HG02571 (cell line): ENCODE results near the gene SCN5A.

Experiments used
- ATAC-seq: cut with Tn5 transposase; IDR thresholded peaks from one replicate; pipeline ENCODE4 v1.9.1; 2021; ENCODE audit warnings: mild to moderate bottlenecking, moderate library complexity; ENCODE audit not compliant: unreplicated experiment

Gene SCN5A

DNA sequence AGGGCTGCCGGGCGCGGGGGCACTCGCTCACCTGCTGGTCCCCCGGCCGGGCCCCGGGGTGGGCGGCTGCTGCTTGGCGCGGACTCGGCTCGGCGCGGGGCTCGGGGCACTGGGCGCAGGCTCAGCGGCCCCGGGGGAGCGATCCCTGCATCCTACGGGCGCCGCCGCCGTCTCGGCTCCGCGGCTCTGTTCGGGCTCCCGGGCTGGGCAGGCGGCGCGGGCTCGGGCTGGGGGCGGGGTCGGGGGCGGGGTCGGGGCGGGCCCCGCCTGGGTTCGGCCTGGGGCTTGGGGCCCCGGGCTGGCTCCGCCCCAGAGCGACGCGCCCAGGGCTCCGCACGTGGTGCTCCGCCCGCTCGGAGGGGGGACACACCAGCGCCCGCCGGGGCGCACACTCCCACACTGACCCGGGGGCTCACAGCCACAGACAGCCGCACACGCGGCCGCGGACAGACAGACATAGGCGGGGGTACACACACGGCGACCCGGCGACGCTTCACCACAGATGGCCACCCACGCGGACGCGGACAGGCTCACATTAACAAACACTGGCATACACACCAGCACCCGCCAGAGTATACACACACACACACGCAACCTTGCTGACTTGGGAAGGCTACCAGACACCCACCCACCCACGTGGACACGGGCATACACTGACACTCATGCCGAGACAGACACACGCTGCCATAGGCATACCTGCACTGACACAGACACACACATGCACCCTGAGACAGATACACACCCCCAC is at the start of gene SCN5A:
Gene SCN5A, minus strand, starts transcription at position 188 of the 748 bp plus-strand sequence. CDS start 16,380 bp downstream, outside the sequence.
- no peak for ATAC-seq

DNA sequence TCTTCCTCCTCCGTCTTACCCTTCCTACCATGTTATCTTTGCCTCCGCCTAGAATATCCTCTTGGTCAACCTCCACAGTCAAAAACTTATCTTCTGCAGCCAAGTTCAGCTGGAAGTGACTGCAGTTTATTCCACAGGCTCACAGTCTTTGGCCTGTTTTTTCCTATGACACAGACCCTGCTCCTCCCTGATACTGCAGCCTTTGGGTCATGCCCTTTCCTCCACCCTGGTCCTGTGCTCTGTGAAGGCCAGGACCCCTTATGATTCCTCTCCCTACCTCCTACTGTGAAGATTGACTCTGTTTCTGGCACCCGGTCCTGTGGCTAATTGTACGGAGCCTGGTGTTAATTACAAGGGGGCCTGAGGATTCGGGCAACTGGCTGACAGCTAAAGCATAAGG is 49.3 kb upstream of the SCN5A start:
- ATAC-seq, result no peak

DNA sequence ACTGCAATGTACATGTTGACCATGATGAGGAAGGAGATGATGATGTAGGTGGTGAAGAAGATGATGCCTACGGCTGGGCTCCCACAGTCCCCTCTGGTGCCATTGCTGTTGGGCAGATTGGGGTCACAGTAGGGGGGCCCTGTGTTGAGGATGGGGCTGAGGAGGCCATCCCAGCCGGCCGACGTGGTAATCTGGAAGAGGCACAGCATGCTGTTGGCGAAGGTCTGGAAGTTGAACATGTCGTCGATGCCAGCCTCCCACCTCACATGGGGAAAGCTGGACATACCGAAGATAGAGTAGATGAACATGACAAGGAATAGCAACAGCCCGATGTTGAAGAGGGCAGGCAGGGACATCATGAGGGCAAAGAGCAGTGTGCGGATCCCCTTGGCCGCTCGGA is 48.6 kb upstream of the SCN5A start:
- no peak for ATAC-seq

DNA sequence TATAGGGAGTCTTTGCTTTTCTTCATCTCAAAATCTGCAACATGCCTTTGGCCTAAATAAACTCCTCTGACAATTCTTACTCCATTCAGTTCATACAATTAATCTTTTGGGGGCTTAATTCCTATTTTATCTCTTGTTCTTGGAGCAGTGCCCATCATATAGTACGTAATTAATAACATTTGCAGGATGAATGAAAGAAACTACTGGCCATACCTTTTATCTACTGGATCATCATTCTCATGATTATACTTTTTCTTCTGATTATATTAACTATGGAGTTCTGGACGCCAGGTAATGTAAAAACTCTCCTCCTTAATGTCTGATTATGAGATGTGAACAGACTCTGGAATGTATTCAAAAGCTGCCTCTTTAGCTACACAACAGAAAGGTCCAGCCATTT is 46.5 kb upstream of the SCN5A start:
- ATAC-seq, result no peak

DNA sequence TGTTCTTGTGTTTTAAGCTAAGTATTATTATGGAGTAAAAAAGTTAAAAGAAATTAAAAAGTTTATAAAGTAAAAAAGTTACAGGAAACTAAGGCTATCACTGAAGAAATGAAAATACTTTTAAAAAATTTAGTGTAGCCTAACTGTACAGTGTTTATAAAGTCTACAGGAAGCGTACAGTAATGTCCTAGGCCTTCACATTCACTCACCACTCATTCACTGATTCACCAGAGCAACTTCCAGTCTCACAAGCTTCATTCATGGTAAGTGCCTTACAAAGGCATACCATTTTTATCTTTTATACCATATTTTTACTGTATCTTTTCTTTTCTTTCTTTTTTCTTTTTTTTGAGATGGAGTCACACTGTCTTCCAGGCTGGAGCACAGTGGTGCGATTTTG is 40.7 kb upstream of the SCN5A start:
- no peak for ATAC-seq

DNA sequence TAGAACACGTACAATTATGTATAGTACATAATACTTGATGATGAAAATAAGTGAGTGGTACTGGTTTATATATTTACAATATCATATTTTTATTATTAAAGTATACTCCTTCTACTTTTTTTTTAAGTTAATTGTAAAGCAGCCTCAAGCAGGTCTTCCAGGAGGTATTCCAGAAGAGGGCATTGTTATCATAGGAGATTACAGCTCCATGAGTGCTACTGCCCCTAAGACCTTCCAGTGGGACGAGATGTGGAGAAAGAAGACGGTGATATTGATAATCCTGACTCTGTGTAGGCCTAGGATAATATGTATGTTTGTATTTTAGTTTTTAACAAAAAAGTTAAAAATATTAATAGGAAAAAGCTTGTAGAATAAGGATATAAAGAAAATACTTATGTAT is 40.3 kb upstream of the SCN5A start:
- no peak for ATAC-seq

DNA sequence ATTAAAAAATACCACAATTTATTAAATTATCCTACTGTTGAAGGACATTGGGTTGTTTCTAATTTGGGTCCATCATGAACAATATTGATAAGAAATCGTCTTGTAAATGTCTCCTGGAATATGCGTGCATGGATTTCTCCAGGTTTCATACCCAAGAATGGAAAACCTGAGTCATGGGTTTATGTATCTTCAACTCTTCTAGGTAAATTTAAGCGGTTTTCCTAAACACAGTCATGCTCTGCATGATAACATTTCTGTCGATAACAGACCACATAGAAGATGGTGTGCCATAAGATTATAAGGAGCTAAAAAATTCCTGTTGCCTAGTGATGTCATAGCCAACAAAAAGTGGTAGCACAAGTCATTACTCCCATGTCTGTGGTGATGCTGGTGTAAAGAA is 39.9 kb upstream of the SCN5A start:
- no peak for ATAC-seq

DNA sequence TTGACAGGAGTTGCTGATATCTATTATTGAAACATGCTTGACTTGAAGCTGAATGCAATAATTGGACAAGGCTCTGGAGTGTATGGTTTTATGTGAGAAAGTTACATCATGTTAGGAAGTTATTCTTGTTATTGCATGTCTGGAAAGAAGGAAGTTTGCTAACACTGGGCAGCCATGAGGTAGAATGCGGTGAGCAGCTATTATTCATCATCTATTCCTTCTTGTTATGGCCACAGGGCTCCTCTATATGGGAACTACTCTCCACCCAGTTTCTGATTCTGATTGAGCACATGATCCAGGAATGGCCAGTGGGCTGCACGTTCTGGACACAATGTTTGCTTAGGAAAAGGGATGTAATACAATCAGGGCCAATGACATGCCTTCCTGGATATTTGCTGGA is 37.8 kb upstream of the SCN5A start:
- ATAC-seq, result no peak

DNA sequence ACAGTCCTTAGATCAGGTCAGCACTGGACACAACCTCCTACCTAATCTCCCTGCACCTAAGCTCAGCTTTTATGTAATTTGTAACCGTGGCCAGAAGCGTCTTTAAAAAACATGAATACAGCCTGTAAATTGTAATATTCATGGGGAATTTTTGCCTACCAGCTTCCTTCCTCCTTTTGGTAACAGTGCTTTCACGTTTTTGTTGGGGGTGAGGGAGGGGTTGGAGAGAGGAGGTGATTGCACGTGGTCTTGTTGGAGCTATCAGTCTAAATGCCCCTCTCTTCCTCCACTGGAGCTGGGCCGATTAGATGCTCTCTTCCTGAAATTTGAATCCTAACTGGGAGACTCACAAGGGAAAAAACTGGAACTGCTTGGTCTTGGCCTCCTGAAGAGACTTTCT is 35.1 kb upstream of the SCN5A start:
- ATAC-seq, result no peak

DNA sequence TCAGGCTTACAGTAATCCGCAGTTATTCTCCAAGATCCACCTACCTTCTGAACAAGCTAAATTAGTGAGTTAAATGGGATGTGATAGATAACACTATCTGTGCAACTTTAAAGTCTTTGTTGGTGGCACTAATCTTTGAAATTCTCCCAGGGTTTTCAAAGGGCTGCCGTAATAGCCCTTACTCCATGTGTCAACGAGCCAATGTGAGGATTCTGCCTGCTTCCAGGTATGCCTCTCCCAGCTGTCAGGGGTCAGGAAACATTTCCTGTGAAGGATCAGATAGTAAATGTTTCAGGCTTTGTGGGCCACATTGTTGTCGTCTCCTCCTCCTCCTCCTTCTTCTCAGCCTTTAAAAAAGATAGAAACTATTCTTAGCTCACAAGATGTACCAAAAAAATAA is 20.2 kb upstream of the SCN5A start:
- ATAC-seq, result no peak

DNA sequence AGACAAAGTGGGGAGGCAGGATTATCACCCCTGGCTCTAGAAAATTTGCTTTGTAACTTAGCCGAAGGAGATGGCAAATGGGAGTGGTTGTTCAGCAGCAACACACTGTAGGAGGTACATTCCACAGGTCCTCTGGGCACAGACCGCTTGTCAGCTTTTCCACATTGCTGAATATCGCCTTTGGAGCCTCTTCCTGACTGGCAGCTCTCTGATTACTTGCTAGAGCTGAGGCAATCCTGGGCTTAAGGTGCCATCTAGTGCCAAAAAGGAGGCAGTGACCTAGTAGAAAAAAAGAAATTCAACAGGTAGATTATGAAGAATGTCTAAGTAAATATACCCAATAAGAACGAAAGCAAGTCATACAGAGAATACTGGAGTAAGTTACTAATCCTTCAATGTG is 13.1 kb upstream of the SCN5A start:
- ATAC-seq, result no peak

DNA sequence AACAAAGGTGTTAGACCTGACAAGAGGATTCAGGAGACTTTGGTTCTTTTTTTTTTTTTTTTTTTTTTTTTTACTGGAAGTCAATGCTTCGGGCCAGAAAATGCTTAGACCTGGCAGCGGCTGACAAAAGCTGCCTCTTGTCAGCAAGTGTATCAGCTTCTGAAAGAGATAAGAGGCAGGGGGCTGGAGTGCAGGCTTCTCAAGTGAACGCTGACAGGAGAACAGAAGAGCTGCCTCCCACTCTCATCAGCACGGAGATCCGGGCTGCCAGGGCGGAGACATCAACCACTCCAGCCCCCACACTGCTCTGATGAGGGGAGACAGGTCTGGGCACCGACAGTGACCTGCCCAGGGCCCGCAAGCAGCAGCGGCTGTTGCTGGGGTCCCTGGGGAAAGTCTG is 9.4 kb upstream of the SCN5A start:
- ATAC-seq, result no peak

DNA sequence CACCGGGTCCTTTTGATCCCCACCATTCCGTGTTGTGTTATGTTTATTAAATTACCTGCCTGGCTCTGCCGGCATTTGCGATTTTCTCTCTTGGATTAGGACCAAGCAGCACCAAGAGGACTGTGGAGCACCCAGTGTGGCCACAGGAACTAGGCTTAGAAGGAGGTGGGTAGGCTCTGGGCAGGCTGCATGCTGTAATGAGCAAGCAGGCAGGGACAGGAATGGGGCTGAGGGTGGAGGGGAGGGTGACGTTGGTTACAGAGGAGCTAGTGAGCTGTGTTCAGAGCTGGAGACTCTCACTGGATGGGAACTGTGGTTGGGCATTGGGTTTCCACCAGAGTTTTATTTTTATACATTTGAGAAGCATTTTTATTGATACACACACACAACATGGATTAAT is 7.9 kb upstream of the SCN5A start:
- no peak for ATAC-seq

DNA sequence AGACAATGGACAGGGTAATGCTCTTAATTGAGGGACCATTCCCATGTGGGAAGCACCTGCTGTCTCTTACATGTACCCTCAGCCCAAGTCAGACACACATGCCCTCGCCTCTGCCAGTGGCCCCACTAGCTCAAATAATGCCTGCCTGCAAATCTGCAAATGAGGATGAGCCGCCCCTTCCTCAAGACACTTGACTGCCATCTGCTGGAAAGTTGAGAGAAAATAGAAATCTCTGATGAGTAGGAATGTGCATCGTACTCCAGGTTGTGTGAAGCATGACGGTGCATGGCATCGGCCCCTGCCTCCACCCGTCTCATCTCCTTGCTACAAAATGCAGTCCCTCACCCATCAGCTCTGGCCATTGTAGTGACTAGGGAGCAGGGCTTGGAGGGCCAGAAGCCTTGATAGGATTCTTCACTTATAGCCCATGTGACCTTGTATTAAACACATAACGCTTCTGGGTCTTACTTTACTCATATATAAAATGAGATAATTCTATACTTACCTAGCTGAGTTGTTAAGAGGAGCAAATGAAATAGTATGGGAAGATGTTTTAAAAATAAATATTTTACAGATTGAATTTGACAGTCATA is 6.3 kb upstream of the SCN5A start:
- ATAC-seq, result no peak

DNA sequence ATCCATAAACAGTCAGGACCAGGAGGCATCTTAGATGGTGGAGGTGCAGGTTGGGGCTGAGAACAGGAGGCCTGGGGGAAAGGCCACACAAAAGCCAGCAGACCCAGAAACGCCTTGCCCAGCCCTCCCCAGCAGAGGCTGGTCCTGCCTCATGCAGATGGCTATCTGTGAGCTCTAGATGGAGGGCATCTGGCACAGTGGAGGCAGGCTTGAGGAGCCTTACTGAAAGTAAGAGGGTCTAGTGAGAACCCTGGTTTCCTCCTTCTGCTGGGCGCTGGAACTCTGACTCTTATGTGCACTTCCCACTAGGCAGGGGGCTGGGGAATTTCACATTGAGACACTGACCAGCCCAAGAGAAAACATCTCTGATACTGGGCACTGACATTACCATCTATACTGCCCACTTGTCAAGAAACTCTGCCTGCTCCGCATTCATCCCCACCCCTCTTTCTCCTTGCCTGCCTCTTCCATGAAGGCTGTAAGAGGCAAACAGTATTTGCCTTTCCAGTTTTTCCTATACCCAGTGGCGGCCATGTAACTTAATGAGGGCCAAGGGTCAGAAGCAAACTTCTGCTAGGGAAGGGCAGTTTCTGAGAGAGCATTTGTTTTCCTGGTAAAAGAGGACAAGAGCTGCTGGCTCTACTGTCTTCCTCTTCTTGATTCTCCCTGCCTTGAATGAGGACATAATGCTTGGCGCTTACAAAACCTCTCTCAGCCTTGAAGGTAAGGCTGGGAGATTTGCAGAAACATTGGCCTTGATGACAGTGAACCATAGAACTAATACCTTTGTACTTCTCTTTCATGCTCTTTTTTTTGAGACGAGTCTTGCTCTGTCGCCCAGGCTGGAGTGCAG is 4.4 kb upstream of the SCN5A start:
- no peak for ATAC-seq

DNA sequence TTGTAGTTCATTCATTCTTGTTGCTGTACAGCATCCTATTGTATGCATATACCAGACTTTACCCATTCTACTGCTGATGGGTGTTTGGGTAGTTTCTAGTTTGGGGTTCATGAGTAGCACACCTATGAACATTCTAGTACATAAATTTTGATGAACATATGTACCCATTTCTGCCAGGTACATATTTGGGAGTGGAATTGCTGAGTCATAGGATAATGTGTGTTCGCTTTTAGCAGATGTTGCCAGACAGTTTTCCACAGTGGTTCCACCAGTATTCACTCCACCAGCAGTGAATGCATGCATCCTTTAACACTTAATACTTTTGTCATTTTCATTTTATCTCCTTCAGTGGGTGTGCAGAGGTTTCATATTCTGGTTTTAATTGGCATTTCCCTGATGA is 3.4 kb upstream of the SCN5A start:
- no peak for ATAC-seq

DNA sequence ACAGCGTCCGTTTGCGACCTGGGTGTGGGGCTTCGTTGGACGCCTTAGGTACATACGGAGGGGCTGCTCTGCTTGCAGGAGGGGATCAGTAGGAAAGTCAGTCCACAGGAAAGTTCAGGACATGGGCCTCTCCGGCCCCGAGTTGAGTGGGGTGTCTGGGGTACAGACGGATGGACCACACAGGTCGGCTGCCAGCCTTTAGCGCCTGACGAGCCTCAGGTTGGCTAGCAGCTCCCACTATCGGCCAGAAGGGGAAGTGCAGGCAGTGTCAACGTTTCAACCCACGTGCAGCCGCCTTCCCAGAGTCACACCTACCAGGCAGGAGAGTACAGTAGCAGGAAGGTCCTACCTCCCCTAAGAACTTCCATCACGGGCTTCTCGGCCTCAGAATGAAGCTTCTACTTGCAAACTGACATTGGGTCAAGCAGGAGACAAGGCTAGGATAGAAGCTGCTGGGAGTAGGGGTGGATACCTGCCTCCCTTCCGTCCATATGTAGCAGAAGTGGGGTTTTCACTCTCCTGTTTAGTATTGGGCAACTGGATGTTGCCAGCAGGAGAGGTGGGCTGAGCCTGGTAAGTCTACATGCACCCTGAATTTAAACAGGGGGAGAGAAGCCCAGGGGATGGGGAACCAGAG is 1.8 kb upstream of the SCN5A start:
- ATAC-seq, result no peak

DNA sequence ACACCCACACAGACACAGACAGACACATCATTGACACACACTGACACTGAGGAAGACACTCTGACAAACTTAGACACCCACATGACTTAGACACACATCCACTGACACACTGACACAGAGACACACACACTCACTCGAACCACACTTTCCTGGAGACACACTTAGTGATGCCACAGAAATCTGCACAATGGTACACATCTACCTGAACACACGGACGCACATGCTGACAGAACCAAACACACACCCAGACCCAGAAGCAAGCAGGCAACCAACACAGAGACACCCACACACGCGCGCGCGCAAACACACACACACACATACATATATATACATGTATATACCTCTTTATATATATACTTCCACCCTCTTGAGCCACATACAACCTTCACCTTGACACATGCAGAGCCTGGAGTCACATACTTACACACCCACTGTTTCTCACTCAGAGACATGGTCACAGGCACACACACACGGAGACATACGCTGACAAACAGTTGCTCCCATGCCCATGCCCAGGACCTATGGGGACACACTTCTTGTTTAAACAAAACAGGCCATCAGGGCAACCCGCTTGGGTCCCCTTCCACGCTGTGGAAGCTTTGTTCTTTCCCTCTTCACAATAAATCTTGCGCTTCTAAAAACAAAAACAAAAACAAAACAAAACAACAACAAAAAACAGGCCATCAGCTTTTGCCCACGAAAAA is 913 bp upstream of the SCN5A start:
- ATAC-seq, result no peak

DNA sequence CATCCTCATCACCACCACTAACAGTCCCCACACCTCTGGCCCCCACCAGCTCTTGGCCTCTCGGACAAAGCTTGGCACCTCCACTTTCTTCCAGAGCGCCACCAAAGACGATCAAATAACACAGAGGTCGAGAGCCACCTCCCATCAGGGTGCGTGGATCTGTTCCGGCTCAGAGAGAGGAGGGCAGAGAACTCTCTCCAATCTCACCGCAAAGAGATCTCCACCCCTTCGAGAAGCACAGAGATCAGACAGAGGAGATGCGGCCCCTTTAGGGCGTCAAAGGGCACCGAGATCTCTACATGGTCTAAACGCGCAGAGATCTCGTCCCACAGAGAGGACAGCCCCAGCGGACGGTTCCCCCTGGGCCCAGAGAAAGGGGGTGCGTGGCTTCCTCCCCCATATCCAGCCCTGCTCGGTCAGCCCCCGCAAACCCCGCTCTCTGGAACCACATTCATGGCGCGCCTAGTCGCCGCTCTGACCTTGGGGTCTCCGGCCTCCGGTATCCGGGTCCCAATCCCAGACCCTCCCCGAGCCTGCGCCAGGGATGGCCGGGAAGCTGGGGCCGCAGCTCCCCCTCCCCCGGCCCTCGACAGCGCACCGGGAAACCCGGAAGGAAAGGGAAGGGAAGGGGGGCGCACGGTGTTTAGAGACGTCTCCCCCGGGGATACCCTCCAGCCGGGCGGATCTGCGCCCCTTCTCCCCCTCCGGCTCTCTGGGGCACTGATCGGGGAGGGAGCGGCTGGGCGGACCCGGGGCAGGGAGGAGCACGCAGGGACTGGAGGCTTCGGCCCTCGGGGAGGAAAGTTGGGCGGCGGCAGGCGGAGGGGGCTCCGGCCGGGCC is 608 bp downstream of the SCN5A start:
- no peak for ATAC-seq
